ENCODE data around the gene DRC7.

Gene DRC7

DNA sequence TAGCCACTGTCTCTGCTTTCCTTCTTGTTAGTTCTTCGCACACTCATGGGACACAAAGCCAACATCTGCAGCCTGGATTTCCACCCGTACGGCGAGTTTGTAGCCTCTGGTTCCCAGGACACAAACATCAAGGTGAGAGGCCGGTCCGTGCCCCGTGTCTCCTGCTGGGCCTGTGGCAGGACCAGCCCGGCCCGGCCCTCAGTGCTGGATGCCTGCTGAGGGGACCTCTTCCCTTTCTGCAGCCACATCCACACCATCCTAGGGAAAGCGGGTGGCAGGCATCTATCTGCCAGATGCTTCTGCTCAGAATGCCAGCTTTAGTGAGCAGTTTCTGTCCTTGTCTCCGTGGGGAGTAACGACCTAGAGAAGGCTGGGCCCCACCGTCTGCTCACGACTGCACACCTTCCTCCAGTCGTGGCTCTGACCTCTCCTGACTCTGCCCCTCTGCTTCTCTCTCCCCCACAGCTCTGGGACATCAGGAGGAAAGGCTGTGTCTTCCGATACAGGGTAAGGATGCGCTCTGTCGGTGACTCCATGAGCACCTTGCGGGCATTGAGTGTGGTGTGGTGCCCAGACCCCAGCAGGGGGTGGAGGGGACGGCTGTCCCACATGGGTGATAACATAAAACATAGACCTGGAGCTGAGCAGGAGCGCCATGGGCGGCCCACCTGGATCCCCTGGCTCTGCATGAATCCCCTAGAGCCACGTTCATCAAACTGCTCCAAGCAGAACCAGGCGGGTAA is 56.4 kb downstream of the DRC7 start:
- DNase-seq (ENCODE audit: low read depth), result no peak

GRCh38 chr16:57751539-57752202 is 57.1 kb downstream of the DRC7 start:
- DNase-seq (ENCODE audit: low read depth), result no peak

GRCh38 chr16:57752203-57752580 is 57.6 kb downstream of the DRC7 start:
- DNase-seq (ENCODE audit: low read depth), result no peak

DNA sequence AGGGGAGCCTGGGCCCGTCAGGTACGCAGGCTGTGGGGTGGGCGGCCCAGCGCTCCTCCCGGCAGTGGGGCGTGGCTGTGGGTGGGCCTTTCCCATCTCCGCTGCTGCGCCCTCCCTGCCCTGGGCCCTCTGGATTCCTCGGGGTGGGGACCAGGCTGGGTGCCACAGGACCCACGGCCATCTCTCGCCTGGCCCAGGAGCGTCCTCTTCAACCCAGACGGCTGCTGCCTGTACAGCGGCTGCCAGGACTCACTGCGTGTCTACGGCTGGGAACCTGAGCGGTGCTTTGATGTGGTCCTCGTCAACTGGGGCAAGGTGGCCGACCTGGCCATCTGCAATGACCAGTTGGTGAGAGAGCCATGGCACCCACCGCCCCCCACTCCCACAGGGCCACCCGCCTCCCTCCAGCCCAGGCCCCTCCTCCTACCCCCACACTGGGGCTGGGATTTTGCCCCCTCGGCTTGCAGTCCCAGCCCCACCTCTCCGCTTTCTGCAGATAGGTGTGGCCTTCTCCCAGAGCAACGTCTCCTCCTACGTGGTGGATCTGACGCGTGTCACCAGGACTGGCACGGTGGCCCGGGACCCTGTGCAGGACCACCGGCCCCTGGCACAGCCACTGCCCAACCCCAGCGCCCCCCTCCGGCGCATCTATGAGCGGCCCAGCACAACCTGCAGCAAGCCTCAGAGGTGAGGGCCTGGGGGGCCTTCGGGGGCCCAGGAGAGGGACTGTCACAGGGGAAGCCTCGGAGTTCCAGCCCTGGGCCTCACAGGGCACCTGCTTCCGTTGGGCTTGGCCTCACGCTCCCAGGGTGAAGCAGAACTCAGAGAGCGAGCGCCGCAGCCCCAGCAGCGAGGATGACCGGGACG is 58.2 kb downstream of the DRC7 start:
- DNase-seq (ENCODE audit: low read depth), result no peak

GRCh38 chr16:57753448-57754353 is 59.1 kb downstream of the DRC7 start:
- no peak for DNase-seq (ENCODE audit: low read depth)

DNA sequence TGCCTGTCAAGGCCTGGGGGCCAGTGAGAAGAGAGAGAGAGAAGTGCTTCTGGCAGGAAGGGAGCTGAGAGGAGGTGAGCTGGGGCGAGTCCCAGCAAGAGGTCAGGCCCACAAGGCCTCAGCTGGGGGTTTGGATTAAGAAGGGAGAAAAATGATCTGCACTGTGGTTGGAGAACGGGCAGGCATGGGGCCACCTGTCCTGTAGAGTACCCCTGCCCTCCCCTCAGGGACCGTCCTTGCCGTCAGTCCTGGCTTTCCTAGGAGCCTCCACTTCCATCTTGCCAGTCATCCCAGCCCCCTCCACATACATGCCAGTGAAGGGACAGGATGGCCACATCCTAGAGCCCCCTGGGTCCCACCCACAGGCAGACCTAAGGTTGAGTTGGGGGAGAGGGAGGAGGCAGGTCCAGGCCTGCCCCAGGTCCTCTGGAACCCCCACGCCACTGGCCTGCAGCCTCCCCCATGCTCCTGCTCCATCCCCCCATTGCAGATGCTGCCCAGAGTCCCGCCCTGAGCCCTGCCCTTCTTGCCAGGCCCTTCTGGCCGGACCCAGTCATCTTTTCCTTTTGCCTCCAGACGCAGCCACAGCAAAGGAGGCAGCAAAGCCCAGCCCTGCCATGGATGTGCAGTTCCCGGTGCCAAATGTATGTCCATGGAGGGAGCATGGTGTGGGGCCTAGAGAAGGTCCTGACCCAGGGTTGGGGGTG is 59.9 kb downstream of the DRC7 start:
- DNase-seq (ENCODE audit: low read depth), result no peak

DNA sequence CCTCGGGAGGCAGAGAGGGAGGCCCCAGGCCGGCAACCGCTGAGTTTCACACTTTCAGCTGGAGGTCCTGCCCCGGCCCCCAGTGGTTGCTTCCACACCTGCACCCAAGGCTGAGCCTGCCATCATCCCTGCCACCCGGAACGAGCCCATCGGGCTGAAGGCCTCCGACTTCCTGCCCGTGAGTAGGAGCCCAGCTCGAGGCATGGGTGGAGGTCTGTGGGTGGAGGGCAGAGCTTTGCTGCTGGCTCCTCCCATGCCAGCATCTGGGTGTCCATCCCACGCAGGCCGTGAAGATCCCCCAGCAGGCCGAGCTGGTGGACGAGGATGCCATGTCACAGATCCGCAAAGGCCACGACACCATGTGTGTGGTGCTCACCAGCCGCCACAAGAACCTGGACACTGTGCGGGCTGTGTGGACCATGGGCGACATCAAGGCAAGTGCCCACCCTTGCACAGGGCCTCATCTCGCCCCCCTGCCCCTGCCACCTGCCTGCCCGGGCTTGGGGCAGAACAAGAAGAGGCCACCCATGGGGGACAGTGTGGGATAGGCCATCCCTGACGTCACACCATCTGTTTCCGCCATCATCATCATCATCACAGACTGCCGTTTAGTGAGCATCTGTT is 60.6 kb downstream of the DRC7 start:
- no peak for DNase-seq (ENCODE audit: low read depth)

- DNase-seq (ENCODE audit: low read depth), result no peak
Measured at GRCh38 chr16:57755726-57756423, 61.3 kb downstream of the DRC7 start.

- no peak for DNase-seq (ENCODE audit: low read depth)
Measured at GRCh38 chr16:57756424-57757325, 62.1 kb downstream of the DRC7 start.

- peak; percentile 81 for DNase-seq (ENCODE audit: low read depth)
Measured at GRCh38 chr16:57757326-57757786, 62.8 kb downstream of the DRC7 start.

DNA sequence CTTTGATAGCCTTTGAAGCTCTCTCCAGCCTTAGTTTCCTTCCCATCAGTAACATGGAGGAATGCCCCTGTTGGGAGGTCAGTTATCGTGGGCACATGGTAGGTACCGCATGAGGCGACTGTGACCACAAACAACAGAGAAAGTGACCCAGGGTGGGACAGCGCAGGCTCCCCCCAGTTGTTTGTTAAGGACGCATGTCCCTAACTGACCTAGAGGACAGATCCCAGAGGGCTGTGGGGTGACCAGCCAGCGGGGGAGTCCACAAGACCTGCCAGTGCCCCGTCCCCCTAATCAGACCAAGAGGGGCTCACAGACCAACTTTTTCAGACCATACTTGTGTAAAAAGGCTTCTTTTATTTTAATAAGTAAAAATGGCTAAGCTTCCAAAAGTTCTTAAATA is 63.3 kb downstream of the DRC7 start:
- no peak for DNase-seq (ENCODE audit: low read depth)

- DNase-seq (ENCODE audit: low read depth), result no peak
Measured at GRCh38 chr16:57758331-57759117, 63.9 kb downstream of the DRC7 start.

DNA sequence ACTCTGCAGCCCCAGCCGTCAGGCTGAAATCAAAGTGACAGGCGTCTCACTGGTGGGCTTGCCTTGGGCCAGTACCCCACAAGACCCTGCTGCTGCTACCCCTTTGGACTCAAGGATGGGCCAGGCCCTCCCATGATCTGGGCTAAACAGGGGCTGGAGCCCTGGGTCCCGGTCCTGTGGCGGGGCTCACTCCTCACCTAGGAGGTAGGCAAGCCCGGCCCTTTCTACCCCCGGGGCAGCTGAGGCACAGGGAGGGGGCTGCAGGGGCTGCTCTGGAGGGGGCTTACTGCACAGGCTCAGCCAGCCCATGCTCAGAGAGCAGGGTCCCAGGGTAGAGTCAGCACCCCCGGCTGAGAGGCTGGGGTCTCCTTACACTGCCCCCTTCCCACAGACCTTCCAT is 64.5 kb downstream of the DRC7 start:
- DNase-seq (ENCODE audit: low read depth), result no peak

DNA sequence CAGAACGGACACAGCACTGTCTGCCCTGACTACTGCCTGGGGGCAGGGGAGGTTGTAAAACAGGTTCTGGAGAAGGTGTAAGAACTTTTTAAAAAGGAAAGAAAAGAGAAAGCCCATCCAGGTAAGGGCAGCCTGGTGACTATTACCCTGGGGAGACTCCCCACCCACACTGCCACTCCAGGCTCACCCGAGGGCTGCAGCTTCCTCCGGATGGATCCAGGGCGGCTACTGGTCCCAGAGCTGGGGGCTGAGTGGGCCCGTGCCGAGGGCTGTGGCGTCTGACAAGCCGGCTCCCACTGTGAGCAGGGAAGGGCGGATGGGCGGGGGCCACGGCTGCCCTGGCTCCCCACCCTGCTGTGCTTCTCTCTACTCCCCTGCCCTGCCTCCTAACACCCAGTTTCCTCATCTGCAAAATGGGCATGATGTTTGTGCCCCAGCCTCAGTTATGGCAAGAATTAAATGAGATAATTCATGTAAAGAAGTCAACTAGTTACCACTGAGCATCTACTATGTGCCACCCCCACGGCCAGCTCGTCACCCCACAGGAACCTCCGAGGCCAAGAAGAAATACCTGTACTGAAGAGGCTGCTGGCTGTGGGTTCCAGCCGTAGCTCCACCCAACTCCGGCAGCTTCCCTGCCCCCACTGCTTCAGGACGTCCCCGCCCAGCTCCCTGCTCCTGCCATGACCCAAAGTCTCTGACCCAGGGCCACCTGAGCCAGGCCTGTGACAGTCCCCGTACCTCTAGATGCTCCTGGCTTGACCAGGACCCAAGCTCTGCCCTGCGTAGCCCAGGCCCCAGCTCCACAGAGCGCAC is 65.1 kb downstream of the DRC7 start:
- no peak for DNase-seq (ENCODE audit: low read depth)

GRCh38 chr16:57760357-57761160 is 66.0 kb downstream of the DRC7 start:
- DNase-seq (ENCODE audit: low read depth), result no peak

DNA sequence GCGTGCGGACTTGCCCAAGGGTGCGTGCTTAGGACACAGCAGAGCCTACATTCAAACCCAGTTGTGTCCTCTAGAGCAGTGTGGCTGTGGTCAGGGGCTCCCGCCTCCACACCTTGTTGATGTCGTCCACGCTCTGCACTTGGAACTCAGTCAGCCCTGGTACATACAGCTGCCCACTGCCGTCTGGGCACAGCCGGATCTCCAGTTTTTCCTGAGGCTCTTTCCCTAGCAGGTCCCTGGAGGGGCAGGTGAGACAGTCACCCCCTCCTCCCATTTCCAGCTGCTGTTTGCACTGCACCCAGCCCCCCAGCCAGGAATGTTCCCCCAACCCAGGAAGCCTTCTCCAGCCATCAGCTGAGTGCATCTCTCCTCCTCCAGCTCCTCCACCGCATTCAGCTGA is 66.7 kb downstream of the DRC7 start:
- no peak for DNase-seq (ENCODE audit: low read depth)

Measured in EH (cell line).